ENCODE results near the gene CYP2R1.
A peak's percentile ranks its signal among the peaks of the same experiment; 100 is the strongest.

The CYP2R1 gene

GRCh38 chr11:14898355-14898754 lies 6.3 kb upstream of the CYP2R1 start:
- H3K9me3 ChIP-seq (ENCODE audit: control insufficient read depth, insufficient read depth, low read length) = no peaks in the 10 kb centered on the region
- H3K36me3 ChIP-seq (ENCODE audit: control insufficient read depth, low read length) = no peaks in the 10 kb centered on the region
- no peak overlapping the region for H3K4me3 ChIP-seq (ENCODE audit: low read length)
- H3K27me3 ChIP-seq (ENCODE audit: control insufficient read depth, low read length) = no peaks in the 10 kb centered on the region
- no peak for TF ChIP-seq EZH2phosphoT487 (IDR thresholded peaks at IDR 0.05; ENCODE audit: borderline replicate concordance, low read length)
- no peak for TF ChIP-seq CTCF (IDR thresholded peaks at IDR 0.05; ENCODE audit: low read depth, low read length, poor library complexity, severe bottlenecking)
- no peaks in the 10 kb centered on the region for H3F3A ChIP-seq (ENCODE audit: control insufficient read depth, insufficient read depth)
- H3K27ac ChIP-seq (ENCODE audit: low read depth, low read length) = no peak overlapping the region
- peaks cover 23% of the 10 kb centered on the region for H3K4me1 ChIP-seq (ENCODE audit: control insufficient read depth, low read length)
- H3K79me2 ChIP-seq (ENCODE audit: control insufficient read depth, low read length) = no peaks in the 10 kb centered on the region
- no peak overlapping the region for H3K4me2 ChIP-seq (ENCODE audit: low read length)
- H3K9me2 ChIP-seq (replicated peaks; ENCODE audit: control insufficient read depth, low read length) = no peaks in the 10 kb centered on the region
- no peaks in the 10 kb centered on the region for H4K20me1 ChIP-seq (ENCODE audit: control insufficient read depth, insufficient read depth, low read depth, low read length)

- Histone ChIP-seq H3K9me3 (ENCODE audit: control insufficient read depth, insufficient read depth, low read length) (no peaks in the 10 kb centered on the region), H4K20me1 (ENCODE audit: control insufficient read depth, insufficient read depth, low read depth, low read length) (no peaks in the 10 kb centered on the region), H3K9me2 (replicated peaks; ENCODE audit: control insufficient read depth, low read length) (no peaks in the 10 kb centered on the region), H3K36me3 (ENCODE audit: control insufficient read depth, low read length) (peaks cover 2% of the 10 kb centered on the region; the same call in 1 of the 2 replicates), H3K27me3 (ENCODE audit: control insufficient read depth, low read length) (no peaks in the 10 kb centered on the region), H3F3A (ENCODE audit: control insufficient read depth, insufficient read depth) (no peaks in the 10 kb centered on the region), H3K79me2 (ENCODE audit: control insufficient read depth, low read length) (peaks cover 12% of the 10 kb centered on the region), H3K4me1 (ENCODE audit: control insufficient read depth, low read length) (peaks cover 38% of the 10 kb centered on the region), H3K27ac (ENCODE audit: low read depth, low read length) (no peak overlapping the region), H3K4me3 (ENCODE audit: low read length) (no peak overlapping the region), H3K4me2 (ENCODE audit: low read length) (peak overlapping the region; percentile 42)
- TF ChIP-seq CTCF (IDR thresholded peaks at IDR 0.05; ENCODE audit: low read depth, low read length, poor library complexity, severe bottlenecking) = no peak
- no peak for TF ChIP-seq EZH2phosphoT487 (IDR thresholded peaks at IDR 0.05; ENCODE audit: borderline replicate concordance, low read length)
Measured at GRCh38 chr11:14894657-14895598, 2.9 kb upstream of the CYP2R1 start.

DNA sequence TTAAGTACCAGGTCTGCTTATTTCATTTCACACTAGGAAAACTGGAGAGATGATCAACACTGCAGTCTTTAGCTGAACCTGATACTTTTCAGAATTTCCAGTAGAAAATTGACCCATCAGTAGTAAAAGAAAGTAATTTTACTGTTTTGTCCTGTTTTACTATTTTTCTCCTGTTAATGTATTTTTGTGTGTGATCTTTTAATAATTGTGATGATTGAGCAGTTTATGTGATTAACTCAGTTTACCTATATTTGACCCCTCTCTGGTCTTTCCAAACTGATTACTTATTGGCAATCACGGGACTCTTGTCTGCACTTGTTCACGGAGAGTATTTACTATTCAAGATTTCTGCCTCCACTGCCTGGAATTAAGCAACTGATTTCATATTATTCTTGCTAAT lies 546 bp upstream of the CYP2R1 start:
- Histone ChIP-seq H3K9me2 (replicated peaks; ENCODE audit: control insufficient read depth, low read length) (no peaks in the 10 kb centered on the region), H3K4me3 (ENCODE audit: low read length) (peak overlapping the region; percentile 73), H3K4me1 (ENCODE audit: control insufficient read depth, low read length) (peaks cover 55% of the 10 kb centered on the region)

More for the DNA sequence above, 546 bp upstream of the CYP2R1 start:
- Histone ChIP-seq H3K79me2 (ENCODE audit: control insufficient read depth, low read length) (peaks cover 26% of the 10 kb centered on the region), H3K4me2 (ENCODE audit: low read length) (peak overlapping the region; percentile 75), H4K20me1 (ENCODE audit: control insufficient read depth, insufficient read depth, low read depth, low read length) (no peaks in the 10 kb centered on the region), H3K27ac (ENCODE audit: low read depth, low read length) (no peak overlapping the region), H3K36me3 (ENCODE audit: control insufficient read depth, low read length) (peaks cover 2% of the 10 kb centered on the region; the same call in 1 of the 2 replicates), H3F3A (ENCODE audit: control insufficient read depth, insufficient read depth) (no peaks in the 10 kb centered on the region), H3K27me3 (ENCODE audit: control insufficient read depth, low read length) (no peaks in the 10 kb centered on the region), H3K9me3 (ENCODE audit: control insufficient read depth, insufficient read depth, low read length) (no peaks in the 10 kb centered on the region)
- TF ChIP-seq EZH2phosphoT487 (IDR thresholded peaks at IDR 0.05; ENCODE audit: borderline replicate concordance, low read length) (no peak), CTCF (IDR thresholded peaks at IDR 0.05; ENCODE audit: low read depth, low read length, poor library complexity, severe bottlenecking) (no peak)
